ENCODE measurements around the gene RERG. TPM values are rescaled to one million over a fixed set of nuclear protein-coding genes. Genes with fewer than 3 reads are reported as not detected.

Gene RERG, protein sequence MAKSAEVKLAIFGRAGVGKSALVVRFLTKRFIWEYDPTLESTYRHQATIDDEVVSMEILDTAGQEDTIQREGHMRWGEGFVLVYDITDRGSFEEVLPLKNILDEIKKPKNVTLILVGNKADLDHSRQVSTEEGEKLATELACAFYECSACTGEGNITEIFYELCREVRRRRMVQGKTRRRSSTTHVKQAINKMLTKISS
- 0.37 TPM in 1 of 2 replicates, not detected in the other for total RNA-seq (2022)
- Bru-seq, nascent RNA, result percentile 19 among the genes with signal in this experiment
- BruChase-seq, experiment 1, labeled RNA remaining after a 2-hour chase, result percentile 17 among the genes with signal in this experiment
- percentile 11 among the genes with signal in this experiment for BruChase-seq, experiment 2, labeled RNA remaining after a 6-hour chase
- long read RNA-seq, result 0 reads

DNA sequence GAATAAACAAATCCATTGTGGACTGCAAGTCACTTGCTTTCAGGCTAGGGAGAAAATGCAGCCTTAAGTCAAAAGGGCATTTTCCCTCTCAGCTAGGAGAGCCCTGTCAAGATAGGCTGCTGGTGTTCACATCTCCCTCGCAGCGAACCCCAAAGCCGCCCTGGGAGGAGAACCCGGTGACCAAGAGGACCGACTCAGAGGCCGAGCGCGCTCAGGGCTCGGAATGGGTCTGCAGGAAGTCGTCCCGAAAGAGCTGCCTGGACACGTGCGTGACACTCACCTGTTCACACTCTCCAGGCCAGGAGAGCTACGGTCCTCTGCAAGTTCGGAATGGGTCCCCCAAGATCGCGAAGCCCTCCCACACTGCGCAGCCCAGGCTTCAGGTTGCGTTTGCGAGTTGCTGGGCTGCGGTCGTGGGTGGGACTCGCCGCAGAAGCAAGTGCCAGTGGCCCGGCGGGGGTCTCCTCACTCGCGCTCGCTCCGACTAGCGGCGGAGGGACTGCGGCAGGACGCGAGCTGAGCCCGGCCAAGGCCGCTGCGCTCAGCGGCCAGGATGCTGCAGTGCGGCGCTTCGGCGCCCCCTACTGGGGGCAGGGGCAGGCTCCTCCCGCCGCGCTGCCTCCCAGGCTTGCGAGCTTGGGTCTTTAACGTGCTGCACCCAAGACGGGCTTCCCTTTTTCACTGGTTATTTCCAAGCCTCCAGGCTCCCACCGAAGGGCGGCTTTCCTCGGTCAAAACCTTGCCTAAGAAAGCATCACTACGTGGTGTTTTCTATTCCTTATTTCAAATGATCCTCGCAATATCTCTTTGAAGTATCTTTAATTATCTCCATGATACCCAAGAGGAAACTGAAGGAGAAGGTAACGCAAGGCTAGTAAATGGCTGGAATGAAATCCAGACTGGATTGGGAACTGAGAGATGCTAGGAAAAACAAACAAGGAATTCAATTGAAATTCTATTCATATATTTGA, at the start of gene RERG:
Gene RERG (minus strand): TSS at position 503 of the 971 bp plus-strand sequence. CDS start 3,928 bp downstream, outside the sequence.
- Mint-ChIP-seq H3K27me3 (ENCODE audit: insufficient read depth, unreplicated experiment) (peaks cover 6% of the 10 kb centered on the region), H3K9me3 (ENCODE audit: unreplicated experiment) (no peaks in the 10 kb centered on the region), H3K4me1 (ENCODE audit: low read depth, unreplicated experiment) (no peaks in the 10 kb centered on the region), H3K27ac (ENCODE audit: unreplicated experiment) (no peak within 1 kb of the TSS), H3K4me3 (ENCODE audit: unreplicated experiment) (no peak within 1 kb of the TSS), H3K36me3 (ENCODE audit: insufficient read depth, unreplicated experiment) (no peaks in the 10 kb centered on the region)
- ChIA-PET CTCF (interaction anchor here (0.5 to 1.1 kb wide), 5 partner anchors 9 to 79 kb away, joined by 3 to 4 read pairs (median 3); no protein-coding TSS in a partner anchor), POLR2A (no interaction called here)
- Histone ChIP-seq H3K9me3 (no peaks in the 10 kb centered on the region), H3K4me3 (ENCODE audit: low read depth, low read length) (peak within 1 kb of the TSS; percentile 24), H3K27me3 (replicated peaks; ENCODE audit: control insufficient read depth, insufficient read depth, low read length) (no peaks in the 10 kb centered on the region), H3K4me1 (no peaks in the 10 kb centered on the region), H3K36me3 (ENCODE audit: control insufficient read depth, insufficient read depth, low read length) (no peaks in the 10 kb centered on the region)
- intact Hi-C loops (cut with micrococcal nuclease; ENCODE audit: unreplicated experiment), result loop anchor here (1.0 to 5.0 kb wide), 2 partner anchors 70 to 374 kb away; no protein-coding TSS in a partner anchor
- TF ChIP-seq, protein P1, sequence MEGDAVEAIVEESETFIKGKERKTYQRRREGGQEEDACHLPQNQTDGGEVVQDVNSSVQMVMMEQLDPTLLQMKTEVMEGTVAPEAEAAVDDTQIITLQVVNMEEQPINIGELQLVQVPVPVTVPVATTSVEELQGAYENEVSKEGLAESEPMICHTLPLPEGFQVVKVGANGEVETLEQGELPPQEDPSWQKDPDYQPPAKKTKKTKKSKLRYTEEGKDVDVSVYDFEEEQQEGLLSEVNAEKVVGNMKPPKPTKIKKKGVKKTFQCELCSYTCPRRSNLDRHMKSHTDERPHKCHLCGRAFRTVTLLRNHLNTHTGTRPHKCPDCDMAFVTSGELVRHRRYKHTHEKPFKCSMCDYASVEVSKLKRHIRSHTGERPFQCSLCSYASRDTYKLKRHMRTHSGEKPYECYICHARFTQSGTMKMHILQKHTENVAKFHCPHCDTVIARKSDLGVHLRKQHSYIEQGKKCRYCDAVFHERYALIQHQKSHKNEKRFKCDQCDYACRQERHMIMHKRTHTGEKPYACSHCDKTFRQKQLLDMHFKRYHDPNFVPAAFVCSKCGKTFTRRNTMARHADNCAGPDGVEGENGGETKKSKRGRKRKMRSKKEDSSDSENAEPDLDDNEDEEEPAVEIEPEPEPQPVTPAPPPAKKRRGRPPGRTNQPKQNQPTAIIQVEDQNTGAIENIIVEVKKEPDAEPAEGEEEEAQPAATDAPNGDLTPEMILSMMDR (IDR thresholded peaks at IDR 0.05; ENCODE audit: insufficient read depth in 1 of 2, low read depth in 1 of 2, low read length in 1 of 2, severe bottlenecking in 1 of 2, unreplicated experiment in 1 of 2), result peak; percentile 68 to 80
- no TSS peak for BruUV-seq (replicated peaks)
- peak in 1 of 2 experiments; percentile 74 for DNase-seq

DNA sequence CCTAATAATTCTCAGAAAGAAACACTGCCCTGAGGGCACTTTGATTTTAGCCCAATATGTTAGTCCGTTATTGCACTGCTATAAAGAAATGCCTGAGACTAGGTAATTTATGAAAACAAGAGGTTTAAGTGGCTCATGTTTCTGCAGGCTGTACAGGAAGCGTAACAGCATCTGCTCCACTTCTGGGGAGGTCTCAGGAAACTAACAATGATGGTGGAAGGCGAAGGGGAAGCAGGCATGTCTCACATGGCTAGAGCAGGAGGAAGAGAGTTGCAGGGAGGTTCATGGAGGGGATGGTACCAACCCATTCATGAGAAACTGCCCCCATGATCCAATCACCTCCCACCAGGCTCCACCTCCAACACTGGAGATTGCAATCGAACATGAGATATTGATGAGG, 49.4 kb upstream of the RERG start:
- Mint-ChIP-seq H3K9me3 (ENCODE audit: unreplicated experiment) (no peaks in the 10 kb centered on the region), H3K4me1 (ENCODE audit: low read depth, unreplicated experiment) (no peaks in the 10 kb centered on the region), H3K4me3 (ENCODE audit: unreplicated experiment) (no peak overlapping the region), H3K27ac (ENCODE audit: unreplicated experiment) (no peak overlapping the region), H3K36me3 (ENCODE audit: insufficient read depth, unreplicated experiment) (no peaks in the 10 kb centered on the region), H3K27me3 (ENCODE audit: insufficient read depth, unreplicated experiment) (no peaks in the 10 kb centered on the region)
- no TSS peak for BruUV-seq (replicated peaks)
- ChIA-PET POLR2A (no interaction called here), CTCF (interaction anchor here (1.5 kb wide), 1 partner anchor 43 kb away, joined by 4 read pairs; no protein-coding TSS in a partner anchor)
- Histone ChIP-seq H3K9me3 (no peaks in the 10 kb centered on the region), H3K27me3 (replicated peaks; ENCODE audit: control insufficient read depth, insufficient read depth, low read length) (no peaks in the 10 kb centered on the region), H3K4me1 (no peaks in the 10 kb centered on the region), H3K4me3 (ENCODE audit: low read depth, low read length) (no peak overlapping the region), H3K36me3 (ENCODE audit: control insufficient read depth, insufficient read depth, low read length) (no peaks in the 10 kb centered on the region)
- TF ChIP-seq, protein P1 (IDR thresholded peaks at IDR 0.05; ENCODE audit: insufficient read depth in 1 of 2, low read depth in 1 of 2, low read length in 1 of 2, severe bottlenecking in 1 of 2, unreplicated experiment in 1 of 2), result no peak
- intact Hi-C loops (cut with micrococcal nuclease; ENCODE audit: unreplicated experiment), result no loop called here
- DNase-seq, result no peak

Data from Caco-2 (cell line).